Neuron (in vitro differentiated cells): Measurements from ENCODE around the gene FBXW11.
"Not testable (repeated sequence)": the region's sequence is repeated elsewhere in the genome, so short reads cannot be mapped to it uniquely, and the experiment has no call there.

Experiments
- H2AFZ ChIP-seq: one replicate; pipeline ENCODE4 v1.6.1; 2013; ENCODE audit warnings: low read depth, mild to moderate bottlenecking, inconsistent platforms, low read length, moderate library complexity
- H3K27me3 ChIP-seq: one replicate; pipeline ENCODE4 v1.6.1; 2013; ENCODE audit warnings: low read length; ENCODE audit not compliant: insufficient read depth
- H3K36me3 ChIP-seq: one replicate; pipeline ENCODE4 v1.6.1; 2013; ENCODE audit warnings: low read length; ENCODE audit not compliant: insufficient read depth
- H3K4me1 ChIP-seq: one replicate; pipeline ENCODE4 v1.6.1; 2013; ENCODE audit warnings: low read length; ENCODE audit not compliant: insufficient read depth
- H3K4me3 ChIP-seq: 2 replicates; pipeline ENCODE4 v1.5.1; 2013; ENCODE audit warnings: mild to moderate bottlenecking, low read length, moderate library complexity
- H3K9me3 ChIP-seq: one replicate; pipeline ENCODE4 v1.6.1; 2013; ENCODE audit warnings: low read length

Gene FBXW11

DNA sequence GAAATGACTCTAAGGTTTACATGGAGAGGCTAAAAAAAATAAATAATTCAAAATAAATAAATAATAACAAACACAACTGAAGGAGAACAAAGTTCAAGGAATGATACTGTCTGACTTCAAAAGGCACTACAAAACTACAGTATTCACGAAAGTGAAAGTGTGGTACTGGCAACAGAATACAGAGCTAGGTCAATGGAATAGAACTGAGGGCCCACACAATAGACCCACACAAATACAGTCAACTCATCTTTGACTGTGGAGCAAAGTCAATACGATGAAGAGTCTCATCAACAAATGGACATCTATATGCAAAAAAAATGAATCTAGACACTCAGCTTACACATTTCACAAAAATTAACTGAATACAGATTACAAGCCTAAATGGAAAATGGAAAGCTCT is 75.3 kb downstream of the FBXW11 start:
- H3K36me3 ChIP-seq = no peaks in the 10 kb centered on the region
- no peaks in the 10 kb centered on the region for H3K9me3 ChIP-seq
- no peak overlapping the region for H2AFZ ChIP-seq
- H3K27me3 ChIP-seq = no peaks in the 10 kb centered on the region
- no peak overlapping the region for H3K4me3 ChIP-seq
- H3K4me1 ChIP-seq = no peaks in the 10 kb centered on the region

DNA sequence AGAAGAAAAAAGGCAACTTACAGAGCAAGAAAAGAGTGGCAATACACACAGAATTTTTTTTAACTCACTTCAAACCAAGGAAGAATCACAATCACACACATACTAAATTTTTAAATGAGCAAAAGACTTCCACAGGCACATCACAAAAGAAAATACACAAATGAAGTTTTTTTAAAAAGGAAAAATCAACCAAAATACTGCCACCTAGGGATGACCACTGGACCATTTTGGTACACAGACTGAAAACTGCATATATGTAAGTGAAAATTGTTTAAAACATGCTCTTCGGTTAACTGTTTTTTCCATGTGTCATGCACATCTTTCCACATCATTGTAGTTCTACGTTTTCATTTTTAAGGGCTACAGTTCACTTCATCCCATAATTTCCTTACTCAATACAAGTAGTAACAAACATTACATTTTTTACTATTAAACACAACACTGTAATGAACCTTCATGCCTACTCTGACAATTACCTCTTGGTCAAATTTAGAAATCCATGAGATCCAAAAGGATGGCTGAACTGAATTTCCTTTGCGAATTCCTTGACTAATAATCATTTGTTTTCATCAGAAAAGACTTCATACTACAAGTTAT is 79.0 kb downstream of the FBXW11 start:
- Histone ChIP-seq H3K36me3 (no peaks in the 10 kb centered on the region), H3K4me1 (no peaks in the 10 kb centered on the region), H2AFZ (no peak overlapping the region), H3K27me3 (no peaks in the 10 kb centered on the region), H3K9me3 (peaks cover 9% of the 10 kb centered on the region), H3K4me3 (no peak overlapping the region)

DNA sequence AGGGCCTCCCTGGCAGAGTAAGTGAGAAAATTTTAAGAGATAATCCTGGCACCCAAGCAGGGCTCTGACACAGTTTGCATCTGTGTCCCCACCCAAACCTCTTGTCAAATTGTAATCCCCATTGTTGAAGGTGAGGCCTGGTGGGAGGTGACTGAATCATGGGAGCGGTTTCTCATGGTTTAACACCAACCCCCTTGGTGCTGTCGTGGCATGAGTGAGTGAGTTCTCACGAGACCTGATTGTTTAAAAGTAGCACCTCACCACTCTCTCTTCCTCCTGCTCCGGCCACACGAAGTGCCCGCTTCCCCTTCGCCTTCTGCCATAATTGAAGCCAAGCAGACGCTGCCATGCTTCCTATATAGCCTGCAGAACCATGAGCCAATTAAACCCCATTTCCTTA is 80.1 kb downstream of the FBXW11 start:
- Histone ChIP-seq H2AFZ (no peak overlapping the region), H3K4me3 (no peak overlapping the region), H3K27me3 (no peaks in the 10 kb centered on the region), H3K36me3 (no peaks in the 10 kb centered on the region), H3K4me1 (no peaks in the 10 kb centered on the region), H3K9me3 (peaks cover 9% of the 10 kb centered on the region)

DNA sequence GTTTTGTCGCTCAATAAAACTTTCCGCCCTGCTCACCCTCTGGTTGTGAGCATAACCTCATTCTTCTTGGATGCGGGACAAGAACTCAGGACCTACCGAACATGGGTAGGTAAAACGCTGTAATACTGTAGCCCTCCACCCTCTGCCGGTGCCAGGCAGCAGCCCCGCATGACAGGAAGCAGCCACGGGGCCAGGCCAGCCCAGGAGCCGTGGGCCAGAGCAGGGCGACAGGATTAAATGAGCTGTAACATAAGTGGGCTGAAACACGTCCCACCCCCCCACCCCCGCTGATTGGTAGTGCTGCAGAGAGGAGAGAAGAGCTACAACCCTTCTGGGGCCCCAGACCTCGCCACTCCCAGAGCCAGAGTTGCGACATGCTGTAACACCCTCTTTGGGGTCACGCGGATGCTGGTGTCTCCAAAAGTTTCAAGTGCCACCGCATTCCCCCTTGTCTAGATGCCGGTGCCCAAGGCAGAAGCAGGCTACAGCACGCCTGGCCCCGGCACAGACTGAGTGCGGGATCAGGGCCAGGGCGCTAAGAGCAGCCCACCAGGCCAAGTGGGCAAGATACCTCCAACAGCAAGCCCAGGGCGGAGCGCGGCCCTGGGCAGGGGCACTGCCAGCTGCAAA is 81.8 kb downstream of the FBXW11 start:
- no peak overlapping the region for H3K4me3 ChIP-seq
- no peak overlapping the region for H2AFZ ChIP-seq

DNA sequence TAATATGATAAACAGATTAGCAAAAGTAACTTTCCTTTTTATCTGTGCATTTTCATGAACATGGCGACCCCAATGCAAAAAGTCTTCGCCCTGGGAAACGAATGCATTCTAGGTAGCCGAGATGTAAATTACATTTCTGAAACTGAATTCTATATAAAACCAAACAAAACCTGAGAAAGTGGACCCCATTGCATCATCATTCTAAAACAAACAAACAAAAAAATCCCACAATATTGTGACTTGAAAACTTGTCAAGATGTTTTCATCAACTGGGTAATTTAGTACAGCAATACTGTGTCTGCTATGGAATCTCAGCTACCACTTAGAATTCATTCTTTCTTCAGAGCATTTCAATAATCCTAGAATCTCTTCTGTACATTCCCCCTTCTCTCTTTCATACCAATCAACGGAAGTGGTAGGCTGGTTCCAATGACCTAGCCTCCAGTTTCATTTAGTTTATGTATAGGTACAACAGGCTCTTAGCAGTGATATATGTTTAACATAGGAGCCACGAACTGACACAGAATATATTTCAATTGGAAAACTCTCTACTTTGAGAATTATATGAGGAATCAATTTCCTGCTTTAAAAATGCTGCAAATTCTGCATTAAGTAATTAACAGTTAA is 85.6 kb downstream of the FBXW11 start:
- peaks cover 9% of the 10 kb centered on the region for H3K9me3 ChIP-seq
- H3K27me3 ChIP-seq = no peaks in the 10 kb centered on the region
- H2AFZ ChIP-seq = no peak overlapping the region

More for the DNA sequence above, 81.8 kb downstream of the FBXW11 start:
- Histone ChIP-seq H3K9me3 (peaks cover 9% of the 10 kb centered on the region), H3K36me3 (no peaks in the 10 kb centered on the region), H3K27me3 (no peaks in the 10 kb centered on the region), H3K4me1 (no peaks in the 10 kb centered on the region)

DNA sequence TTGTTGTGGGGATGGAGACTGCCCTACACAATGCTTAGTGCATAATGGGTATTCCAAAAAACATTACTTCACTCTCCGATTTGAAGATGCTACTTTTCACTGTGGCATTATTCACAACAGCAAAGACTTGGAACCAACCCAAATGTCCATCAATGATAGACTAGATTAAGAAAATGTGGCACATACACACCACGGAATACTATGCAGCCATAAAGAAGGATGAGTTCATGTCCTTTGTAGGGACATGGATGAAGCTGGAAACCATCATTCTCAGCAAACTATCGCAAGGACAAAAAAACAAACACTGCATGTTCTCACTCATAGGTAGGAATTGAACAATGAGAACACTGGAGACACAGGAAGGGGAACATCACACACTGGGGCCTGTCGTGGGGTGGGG is 90.7 kb downstream of the FBXW11 start:
- not testable (repeated sequence) for H3K36me3 ChIP-seq, H3K4me3 ChIP-seq, H3K9me3 ChIP-seq, H3K4me1 ChIP-seq, H3K27me3 ChIP-seq, H2AFZ ChIP-seq

More for the DNA sequence above, 85.6 kb downstream of the FBXW11 start:
- H3K36me3 ChIP-seq = no peaks in the 10 kb centered on the region
- no peak overlapping the region for H3K4me3 ChIP-seq
- no peaks in the 10 kb centered on the region for H3K4me1 ChIP-seq

DNA sequence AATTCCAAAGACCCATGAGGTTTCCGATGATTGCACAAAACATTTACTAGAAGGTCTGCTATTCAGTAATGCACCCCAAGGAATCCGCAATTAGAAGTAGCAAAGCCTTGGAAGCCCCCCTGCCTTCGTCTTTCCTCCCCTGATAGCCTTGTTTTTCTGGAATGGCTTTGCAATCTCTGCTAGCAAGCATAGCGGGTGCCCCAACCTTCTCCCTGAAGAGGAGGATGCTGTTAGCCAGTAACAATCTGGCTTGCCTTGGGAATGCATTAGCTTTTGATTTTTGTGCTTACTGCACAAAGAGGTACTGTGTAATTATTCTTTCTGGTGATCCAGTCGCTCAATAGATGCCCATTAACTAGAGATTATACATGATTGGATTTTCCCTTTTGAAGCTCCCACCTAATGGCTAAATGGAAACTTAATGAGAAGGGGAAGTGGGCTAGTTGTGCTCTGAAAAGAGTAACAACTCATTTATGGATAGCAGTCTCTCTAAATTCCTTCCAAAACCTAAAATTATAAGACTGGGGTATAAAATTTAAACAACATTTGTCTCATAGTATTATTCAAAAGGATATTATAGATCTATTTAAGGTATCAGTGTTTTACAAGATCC is 91.6 kb downstream of the FBXW11 start:
- Histone ChIP-seq H2AFZ (no peak overlapping the region), H3K4me3 (no peak overlapping the region), H3K36me3 (peaks cover 6% of the 10 kb centered on the region), H3K9me3 (no peaks in the 10 kb centered on the region), H3K27me3 (no peaks in the 10 kb centered on the region), H3K4me1 (no peaks in the 10 kb centered on the region)

DNA sequence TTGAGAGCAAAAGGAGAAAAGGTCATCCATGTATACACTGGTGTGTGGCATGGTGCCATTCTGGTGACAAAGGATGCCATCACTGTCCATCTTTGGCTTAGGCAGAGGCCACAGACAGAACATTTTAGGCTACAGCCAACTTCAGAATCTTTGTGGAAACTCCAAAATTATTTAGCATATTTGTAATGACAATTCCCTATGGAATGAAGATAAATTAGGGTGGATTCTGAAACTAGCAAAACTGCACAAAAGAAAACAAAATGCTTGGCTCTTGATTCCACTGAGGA is 92.5 kb downstream of the FBXW11 start:
- H3K4me1 ChIP-seq = no peaks in the 10 kb centered on the region
- no peak overlapping the region for H3K4me3 ChIP-seq
- H2AFZ ChIP-seq = no peak overlapping the region
- H3K27me3 ChIP-seq = no peaks in the 10 kb centered on the region
- peaks cover 12% of the 10 kb centered on the region for H3K36me3 ChIP-seq
- H3K9me3 ChIP-seq = no peaks in the 10 kb centered on the region

DNA sequence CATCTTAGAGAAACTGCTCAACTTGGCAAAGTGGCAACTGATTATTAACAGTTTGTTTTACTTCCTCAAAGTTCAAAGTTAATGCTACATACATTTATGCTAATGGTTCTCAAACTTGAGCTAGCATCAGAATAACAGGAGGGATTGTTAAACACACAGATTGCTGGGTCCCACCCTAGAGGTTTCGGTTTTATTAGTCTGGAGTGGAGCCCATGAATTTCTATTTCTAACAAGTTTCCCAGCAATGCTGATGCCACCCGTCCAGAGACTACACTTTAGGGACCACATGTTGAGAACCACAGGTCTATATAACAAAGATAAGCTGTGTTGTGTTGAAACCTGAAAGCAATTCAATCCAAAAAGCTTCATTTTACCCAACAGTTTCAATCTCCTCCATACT is 95.3 kb downstream of the FBXW11 start:
- H3K36me3 ChIP-seq = peaks cover 14% of the 10 kb centered on the region
- no peaks in the 10 kb centered on the region for H3K4me1 ChIP-seq
- no peaks in the 10 kb centered on the region for H3K27me3 ChIP-seq
- H2AFZ ChIP-seq = no peak overlapping the region
- H3K9me3 ChIP-seq = no peaks in the 10 kb centered on the region
- no peak overlapping the region for H3K4me3 ChIP-seq

DNA sequence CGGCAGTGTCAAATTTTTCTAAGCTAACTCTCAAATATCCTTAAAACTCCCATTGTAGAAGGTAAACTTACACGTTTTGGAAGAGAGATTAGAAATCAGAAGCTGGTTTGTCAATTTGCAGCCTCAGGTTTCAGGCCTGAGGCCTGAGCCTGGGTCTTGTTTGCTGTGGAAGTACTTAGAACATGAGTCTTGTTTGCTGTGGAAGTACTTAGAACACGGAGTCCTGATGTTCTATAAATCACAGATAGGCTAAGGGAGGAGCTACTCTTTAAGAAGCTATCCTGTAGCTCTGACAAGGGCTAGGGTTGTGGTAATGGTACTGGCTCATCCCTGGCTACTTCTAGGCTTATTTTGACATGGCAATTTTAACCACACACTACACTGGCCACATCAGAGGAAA is 97.8 kb downstream of the FBXW11 start:
- Histone ChIP-seq H2AFZ (no peak overlapping the region), H3K36me3 (peaks cover 14% of the 10 kb centered on the region), H3K4me1 (no peaks in the 10 kb centered on the region), H3K9me3 (no peaks in the 10 kb centered on the region), H3K27me3 (no peaks in the 10 kb centered on the region), H3K4me3 (no peak overlapping the region)

DNA sequence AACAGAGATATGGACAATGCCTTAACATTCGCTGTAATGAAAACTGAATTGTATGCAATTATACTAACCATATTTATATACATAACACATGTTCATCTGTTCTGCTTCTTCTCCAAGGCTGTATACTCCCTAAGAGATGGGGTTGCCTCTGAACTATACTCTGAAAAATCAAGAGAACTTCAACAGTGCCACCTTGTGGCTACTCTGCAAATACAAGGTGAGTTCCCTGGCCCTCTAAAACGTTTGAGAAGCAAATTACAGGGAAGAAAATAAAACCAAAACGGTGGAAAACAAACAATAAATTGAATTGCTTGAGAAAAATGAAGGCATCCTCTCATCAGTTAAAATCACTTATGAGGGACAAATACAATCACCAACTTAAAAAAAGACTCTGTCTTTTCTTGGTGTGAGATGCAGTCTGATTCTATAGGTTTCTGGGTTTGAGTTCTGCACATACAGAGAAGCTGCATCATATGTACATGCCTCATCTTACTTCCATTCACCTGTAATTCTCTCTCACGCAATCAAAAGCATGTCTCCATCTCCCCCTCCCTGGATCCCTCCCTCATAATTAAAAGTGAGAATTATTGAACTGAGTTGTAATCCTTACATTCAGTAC is 98.6 kb downstream of the FBXW11 start:
- Histone ChIP-seq H3K4me1 (no peaks in the 10 kb centered on the region), H3K27me3 (no peaks in the 10 kb centered on the region), H2AFZ (no peak overlapping the region), H3K36me3 (peaks cover 14% of the 10 kb centered on the region), H3K4me3 (no peak overlapping the region), H3K9me3 (no peaks in the 10 kb centered on the region)

DNA sequence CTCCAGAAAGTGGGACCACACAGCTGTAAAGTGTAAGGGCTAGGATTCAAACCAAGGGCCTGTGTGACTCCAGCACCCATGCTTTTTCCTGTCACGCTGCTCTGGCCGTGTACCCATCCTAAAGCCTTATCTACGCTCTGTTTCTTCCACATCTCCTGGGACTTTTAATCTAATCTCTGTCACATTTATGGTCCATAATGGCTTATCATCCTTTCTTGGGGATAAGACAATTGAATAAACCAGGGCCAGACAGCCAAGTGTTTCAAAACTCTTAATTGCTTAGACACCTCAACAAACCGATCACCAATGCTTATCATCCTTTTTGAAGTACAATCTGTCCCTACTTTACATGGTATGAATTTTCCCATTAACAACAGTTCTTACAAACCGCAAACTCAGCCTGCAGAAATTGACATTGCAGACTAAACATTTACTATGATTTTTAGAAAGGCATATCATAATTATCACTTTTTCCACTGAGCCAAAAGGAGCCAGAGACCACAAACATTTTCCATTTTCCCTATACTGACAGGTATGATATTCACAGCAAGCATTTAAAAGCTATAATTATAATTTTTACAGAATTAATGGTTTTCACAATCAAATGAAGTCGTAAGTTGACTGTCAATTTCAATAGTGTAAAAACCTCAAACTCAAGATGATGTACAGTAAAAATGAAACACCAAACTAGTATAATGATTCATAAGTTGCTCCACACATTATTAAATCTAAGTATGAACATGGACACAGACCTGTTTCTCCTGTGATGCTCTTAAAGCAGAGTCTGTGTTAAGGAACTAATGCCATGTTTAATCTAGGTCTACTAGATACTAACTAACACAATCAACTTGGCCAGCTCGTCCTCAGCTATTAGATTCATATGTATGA is 99.5 kb downstream of the FBXW11 start:
- H3K36me3 ChIP-seq = peaks cover 14% of the 10 kb centered on the region
- H3K9me3 ChIP-seq = no peaks in the 10 kb centered on the region
- H3K4me1 ChIP-seq = no peaks in the 10 kb centered on the region
- H3K27me3 ChIP-seq = no peaks in the 10 kb centered on the region
- no peak overlapping the region for H2AFZ ChIP-seq
- no peak overlapping the region for H3K4me3 ChIP-seq
